ENCODE measurements around the gene EIF4E.
"Not testable (repeated sequence)": the region's sequence is repeated elsewhere in the genome, so short reads cannot be mapped to it uniquely, and the experiment has no call there.

The EIF4E gene, protein sequence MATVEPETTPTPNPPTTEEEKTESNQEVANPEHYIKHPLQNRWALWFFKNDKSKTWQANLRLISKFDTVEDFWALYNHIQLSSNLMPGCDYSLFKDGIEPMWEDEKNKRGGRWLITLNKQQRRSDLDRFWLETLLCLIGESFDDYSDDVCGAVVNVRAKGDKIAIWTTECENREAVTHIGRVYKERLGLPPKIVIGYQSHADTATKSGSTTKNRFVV
- total RNA-seq = 39.2 to 108 reads per million in 2 experiments

DNA sequence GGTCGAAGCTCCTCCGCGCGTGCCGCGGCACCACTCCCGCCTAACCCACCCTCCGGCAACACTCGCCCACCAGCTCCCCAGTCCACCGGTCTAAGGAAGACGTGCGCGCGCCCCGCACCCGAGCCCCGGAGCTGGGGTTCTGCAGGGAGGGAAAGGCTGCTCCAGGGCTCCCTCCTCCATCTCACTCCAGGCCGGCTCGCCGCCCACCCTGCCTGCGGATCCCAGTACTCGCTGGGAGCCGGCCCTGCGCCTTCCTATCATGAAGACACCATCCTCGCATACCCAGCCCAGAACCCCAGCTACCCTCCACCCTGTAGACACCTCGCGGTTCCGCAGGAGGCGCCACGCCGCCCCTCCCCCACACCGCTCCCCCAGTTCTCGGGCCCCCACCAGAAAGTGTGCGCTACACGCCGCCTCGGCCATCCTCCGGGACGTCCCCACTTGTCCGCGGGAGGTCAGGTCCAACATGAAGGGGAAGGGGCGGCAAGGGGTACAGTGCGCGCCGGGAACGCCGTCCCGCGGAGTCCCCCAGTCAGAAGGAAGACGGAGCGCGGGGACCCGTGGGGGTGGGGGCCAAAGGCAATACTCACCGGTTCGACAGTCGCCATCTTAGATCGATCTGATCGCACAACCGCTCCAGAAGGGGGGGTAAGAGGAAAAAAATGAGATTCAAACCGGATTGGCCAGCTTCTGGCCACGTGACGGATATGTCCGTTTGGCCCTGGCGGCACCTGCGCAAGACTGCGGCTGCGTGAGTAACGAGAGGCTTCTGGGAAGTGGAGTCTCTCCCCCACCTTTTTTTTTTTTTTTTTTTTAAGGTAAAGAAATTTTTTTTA lies at the start of gene EIF4E:
EIF4E (minus strand) TSS at position 629 of the 836 bp plus-strand sequence; CDS start at position 608, 21 bp downstream.
- DNase-seq (ENCODE audit: low read depth) = peak; percentile 96

DNA sequence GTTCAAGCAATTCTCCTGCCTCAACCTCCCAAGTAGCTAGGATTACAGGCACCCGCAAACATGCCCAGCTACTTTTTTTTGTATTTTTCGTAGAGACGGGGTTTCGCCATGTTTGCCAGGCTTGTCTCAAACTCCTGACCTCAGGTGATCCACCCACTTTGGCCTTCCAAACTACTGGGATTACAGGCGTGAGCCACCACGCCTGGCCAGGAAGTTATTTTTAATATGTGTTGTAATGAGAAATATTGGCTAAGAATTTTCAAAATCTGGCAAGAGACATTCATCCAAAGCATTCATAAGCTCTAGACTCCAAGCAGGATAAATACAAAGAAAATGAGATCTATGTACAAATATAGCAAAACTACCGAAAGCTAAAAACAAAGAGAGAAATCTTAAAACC lies 48.6 kb upstream of the EIF4E start:
- no peak for DNase-seq (ENCODE audit: low read depth)

DNA sequence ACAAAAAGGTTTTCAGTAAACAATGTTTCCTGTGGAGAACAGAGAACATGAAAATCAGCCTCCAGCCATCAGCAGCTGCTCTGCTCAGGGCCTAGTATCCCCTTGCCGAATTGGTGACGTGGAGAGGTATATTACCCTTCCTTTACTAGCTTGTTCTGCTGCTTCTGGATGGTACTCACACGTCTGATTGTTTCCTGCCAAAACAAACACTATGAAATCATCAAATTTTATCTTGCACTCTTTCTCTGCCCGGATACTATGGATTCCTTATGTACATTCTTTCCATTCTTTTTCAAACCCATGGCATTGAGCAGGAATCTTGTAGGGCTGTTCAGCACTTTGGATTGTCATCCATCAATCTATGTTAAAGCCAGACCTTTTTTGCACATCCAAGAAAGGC lies 47.8 kb upstream of the EIF4E start:
- DNase-seq (ENCODE audit: low read depth) = no peak

DNA sequence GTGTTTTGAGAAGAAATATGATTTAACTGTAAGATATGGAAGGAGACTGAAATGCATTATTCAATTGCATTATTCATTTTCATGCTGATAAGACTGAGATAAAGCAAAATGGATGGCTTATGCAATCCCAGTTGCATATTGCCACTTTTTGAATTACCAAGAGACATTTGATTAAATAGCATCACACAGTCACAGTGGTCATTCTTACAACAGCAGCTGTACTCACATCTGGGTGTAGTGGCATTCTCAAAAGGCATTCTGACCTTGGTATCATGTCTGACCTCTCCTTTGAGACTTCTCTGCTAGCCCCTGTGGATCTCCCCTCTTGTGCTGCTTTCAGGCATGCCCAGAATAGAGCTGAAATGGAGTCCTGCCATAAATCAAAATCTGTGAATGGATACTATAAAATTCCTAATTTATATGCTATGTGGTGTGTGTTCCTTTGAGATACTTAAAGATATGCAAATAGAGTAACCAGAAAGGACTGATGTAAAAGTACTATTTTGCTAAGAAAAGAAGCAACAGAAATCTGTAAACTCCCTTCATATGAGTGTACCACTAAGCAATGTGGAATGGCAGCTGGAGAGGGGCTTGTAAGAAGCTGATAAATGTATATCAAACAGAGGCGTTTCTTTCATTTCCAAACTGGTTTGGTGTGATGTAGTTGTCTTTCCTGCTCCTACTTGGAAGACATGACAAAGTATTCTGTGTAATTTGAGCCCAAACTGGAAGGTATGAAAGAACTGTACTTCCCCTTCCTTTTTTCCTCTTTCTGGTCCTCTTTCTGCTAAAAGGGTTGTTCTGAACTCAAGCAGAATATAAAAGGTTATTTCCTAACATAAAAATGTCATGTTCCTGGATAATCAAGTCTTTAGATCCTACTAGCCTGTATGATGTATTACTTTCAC lies 41.2 kb upstream of the EIF4E start:
- no peak for DNase-seq (ENCODE audit: low read depth)

DNA sequence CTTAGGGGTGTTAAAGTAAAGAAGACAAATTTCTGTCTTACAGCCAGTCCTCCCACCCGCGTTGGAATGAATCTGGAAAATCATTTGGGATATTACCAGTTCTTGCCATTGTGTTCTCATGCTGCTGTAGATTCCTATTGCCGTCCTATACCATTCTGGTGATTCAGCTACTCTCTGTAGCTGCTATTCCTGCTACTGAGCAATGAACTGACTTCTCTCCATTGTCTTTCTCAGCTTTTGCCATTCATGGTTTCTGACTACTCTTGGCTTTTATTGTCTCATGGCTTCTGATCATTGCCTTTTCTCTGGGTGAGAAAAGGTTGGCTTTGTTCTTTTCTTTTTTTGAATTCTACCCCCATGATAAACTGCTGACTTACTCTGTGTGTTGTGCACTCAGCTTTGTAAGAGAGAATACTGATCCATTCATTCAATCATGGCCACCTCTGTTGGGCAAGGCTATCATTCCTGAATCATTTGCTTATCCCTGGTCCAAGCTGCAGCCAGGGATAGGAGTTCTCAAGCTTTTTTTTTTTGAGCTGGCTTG lies 38.9 kb upstream of the EIF4E start:
- no peak for DNase-seq (ENCODE audit: low read depth)

DNA sequence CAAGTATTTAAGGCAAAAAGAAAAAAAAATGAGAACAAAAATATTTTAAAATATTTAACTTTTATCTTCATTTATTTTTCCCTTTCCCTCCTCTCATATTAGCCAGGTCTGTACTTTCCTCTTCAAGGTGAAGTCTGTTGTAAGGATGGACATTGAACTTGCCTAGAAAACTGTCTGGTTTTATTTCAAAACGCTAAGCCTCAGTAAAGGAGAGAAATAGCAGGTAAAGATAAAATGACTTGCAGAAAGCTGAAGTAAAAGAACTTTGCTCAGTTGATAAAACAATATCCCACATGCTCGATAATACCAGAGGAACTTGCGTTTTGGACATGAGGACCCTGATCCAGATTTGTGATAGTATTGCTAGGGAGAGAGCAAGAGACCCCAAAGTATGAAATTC lies 38.0 kb upstream of the EIF4E start:
- DNase-seq (ENCODE audit: low read depth) = no peak

DNA sequence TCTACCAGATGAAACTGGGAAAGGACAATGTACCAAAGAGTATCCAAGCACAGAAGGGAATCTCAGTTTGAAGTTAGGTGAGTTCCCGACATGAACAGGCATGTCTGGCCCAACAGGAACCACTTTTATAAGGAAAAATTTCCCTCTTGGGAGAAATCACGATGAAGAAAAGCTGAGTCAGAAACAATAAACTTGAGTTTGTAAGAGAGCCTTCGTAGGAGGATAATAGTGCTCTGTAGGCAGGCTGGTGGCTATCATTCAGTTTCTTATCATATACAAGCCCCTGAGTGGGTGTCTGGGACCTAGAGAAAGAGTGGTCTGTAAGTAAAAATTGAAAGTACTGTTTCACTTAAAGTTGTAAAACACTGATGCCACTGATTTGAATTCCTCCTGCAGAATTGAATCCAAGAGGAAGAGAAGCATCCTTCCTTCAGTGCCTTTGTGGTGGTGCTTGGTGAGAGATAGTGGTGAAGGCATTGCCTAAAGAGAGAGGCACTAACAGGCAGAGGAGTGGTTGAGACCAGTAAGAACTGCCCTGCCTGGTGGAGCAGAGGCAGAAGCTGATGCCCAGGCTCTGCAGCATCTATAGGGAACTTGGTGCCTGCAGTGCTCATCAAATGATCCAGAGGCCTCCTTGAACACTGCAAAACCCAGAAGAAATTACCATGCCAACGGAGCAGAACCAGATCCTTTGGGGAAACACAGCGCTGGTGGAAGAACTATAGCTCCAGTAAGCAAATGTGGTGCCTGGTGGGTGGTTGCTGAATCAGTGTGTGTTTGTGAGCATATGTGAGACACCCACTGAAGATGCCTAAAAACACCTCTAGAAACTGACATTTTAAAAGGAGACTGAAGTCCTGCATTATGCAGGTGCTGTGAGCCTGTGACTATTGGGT lies 34.9 kb upstream of the EIF4E start:
- DNase-seq (ENCODE audit: low read depth) = no peak

DNA sequence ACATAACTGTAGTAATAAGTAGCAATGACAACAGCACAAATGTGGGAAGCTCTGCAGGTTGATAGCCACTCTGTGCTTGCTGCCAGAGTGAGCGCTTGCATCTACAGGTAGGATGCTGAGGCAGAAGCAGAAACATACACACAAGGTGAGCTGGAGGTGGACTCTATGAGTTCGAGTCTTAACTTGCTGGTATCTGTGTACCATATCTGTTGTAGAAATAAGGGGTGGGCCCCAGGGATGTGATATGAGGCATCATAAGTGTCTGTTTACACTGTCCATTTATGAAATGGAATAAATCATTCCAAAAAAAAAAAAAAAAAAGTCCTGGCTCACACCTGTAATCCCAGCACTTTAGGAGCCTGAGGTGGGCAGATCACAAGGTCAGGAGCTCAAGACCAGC lies 32.8 kb upstream of the EIF4E start:
- DNase-seq (ENCODE audit: low read depth) = no peak

DNA sequence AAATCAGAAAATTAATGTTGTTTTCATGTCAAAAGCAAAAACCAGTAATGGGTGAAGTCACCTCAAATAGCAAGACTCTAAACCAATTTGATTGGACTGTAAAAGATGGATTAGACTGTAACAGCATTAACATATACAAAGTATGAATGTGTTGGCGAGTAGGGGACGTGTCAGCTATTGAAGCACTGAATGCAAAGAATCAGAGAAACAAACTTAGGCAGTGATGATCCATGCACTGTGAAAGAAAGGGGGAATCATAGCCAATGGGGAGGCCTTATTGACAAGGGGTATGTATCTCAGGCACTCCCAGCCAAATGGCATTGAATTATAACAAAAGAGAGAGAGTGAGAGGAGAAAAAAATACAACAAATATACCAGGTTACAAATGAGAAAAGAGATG lies 30.5 kb upstream of the EIF4E start:
- DNase-seq (ENCODE audit: low read depth) = no peak

DNA sequence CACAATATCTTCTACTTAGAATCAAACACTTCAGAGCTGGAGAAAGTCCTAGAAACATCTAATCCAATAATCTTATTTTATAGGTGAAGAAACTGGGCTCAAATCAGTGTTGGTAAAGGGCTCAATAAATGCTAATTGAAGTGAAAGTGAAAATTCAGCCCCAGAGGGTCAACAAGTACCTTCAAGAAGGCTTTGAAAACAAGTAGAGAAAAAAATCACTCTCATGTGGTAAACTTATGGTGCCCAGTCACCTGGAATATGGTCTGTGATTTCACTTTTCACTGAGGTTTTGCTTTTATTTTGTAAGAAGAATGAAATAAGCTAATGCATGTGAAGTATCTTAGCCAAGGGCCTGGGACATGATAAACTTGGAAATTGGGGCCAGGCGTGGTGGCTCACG lies 29.1 kb upstream of the EIF4E start:
- DNase-seq (ENCODE audit: low read depth) = no peak

DNA sequence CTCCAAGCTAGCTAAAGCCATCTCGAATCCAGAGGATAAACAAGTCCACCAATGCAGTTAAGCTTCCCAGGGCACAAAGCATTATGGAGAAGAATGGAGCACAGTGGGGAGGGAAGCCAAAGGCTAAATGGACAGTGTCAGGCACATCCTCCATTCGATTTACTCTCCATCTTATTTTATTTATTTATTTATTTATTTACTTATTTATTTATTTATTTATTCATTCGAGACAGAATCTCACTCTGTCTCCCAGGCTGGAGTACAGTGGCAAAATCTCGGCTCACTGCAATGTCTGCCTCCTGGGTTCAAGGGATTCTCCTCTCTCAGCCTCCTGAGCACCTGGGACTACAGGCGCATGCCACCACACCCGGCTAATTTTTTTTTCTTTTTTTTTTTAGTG lies 26.3 kb upstream of the EIF4E start:
- DNase-seq (ENCODE audit: low read depth) = no peak

DNA sequence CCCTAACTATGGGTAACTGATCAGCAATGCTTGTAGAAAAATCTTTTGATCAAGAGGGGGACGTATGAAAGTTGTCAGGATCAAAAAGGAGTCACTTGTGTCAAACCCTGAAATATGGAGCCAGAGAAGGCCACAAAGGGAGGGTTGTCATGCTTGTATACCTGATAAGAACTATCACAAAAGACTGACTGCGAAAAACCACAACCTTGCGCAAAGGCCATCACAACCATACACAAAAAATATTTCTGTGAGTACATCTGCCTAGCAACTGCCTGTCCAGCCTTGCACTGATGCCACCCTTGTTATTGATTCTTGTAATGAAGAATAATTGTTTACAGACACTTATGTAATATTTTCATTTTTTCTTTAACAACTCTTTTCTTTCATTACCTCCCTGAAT lies 22.8 kb upstream of the EIF4E start:
- no peak for DNase-seq (ENCODE audit: low read depth)

DNA sequence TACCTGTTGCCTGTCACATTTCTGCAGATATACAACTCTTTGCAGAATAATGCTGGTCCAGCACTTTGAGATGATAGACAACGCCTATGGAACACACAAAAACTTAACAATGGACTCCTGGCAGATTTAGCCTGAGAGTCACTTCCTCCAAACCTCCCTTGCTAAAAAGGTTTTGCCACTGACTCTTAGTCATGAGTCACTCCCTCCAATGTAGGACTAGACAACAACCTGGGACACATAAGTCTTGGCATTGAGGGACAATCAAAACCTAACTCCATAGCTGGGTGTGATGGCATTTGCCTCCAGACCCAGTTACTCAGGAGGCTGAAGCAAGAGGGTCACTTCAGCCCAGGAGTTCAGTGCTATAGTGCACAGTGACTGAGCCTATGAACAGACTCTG lies 22.0 kb upstream of the EIF4E start:
- no peak for DNase-seq (ENCODE audit: low read depth)

DNA sequence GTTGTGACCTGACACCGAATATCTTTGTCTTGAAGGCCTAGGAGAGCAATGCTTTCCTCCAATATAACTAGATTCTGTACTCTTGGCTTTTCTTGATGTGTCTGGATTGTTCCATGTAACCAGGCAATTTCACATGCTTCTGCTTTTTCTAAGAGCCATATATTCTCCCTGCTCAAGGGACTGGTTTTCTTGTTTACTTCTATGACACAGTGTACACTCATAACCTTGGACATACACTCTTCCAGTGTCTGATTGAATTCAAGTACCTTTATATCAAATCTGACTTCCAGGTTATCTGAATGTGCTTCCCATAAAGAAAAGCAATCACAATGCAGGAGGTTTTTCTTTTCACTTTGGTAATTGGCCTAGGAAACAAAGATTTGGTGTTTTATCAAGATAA lies 17.4 kb upstream of the EIF4E start:
- DNase-seq (ENCODE audit: low read depth) = no peak

DNA sequence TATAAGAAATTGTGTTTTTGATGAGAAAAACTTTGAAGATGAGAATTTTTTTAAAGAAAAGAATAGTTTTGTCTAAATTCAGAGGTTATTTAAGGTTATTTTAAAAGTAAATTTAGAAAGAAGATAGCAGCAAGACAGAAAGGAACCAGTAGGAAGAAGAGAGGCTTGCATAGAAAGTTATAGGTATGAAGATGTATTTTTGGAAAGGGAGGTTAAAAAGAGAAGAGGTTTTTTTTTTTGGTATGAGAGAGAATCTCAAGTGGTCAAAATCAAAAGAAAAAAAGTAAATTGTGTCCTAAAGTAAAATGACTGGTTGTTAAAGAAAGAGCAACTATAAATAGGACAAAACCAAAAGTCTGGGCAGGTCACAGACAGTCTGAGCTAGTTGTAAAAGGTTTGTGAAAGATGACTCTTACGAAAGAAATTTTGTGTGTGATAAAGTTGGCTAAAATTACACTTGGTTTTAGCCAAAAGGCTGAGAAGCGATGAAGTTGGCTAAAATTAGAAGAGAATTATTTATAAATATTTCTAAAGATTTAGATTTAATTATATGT lies 16.4 kb upstream of the EIF4E start:
- DNase-seq (ENCODE audit: low read depth) = no peak

DNA sequence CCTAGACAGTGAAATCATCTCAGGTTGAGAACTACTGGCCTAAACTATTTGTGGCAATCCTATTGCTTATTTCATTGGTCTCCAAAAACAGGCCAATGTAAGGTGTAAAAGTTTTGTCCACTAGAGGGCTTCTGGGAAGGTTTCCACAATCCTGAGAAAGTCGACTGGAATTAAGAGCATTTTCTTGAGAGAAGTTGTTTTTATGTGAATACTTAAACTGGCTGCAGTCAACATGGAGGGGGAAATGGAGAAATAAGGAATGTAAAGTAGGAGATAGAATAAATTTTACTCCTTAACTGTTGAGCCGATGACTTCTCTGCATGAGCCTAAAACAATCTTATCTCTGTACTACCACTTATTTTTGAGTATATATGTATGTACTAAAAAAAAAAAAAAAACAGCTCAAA lies 11.0 kb upstream of the EIF4E start:
- no peak for DNase-seq (ENCODE audit: low read depth)

DNA sequence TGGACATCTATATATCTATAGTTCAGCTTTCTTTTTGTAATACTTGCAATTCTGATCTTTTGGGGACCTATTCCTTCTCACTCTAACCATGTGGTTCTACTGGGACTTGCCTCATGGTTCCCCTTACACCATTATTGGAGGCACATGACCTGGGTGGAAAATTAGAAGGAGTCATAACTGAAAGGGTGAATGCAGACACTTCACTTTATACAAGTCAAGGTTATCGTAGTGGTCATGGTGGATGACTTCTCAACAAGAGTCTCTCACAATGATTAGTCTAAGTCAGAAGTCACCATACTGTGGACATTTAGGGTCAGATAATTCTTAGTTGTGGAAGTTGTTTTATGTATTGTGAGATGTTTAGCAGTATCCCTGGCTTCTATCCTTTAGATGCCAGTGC lies 10.5 kb upstream of the EIF4E start:
- DNase-seq (ENCODE audit: low read depth) = no peak

DNA sequence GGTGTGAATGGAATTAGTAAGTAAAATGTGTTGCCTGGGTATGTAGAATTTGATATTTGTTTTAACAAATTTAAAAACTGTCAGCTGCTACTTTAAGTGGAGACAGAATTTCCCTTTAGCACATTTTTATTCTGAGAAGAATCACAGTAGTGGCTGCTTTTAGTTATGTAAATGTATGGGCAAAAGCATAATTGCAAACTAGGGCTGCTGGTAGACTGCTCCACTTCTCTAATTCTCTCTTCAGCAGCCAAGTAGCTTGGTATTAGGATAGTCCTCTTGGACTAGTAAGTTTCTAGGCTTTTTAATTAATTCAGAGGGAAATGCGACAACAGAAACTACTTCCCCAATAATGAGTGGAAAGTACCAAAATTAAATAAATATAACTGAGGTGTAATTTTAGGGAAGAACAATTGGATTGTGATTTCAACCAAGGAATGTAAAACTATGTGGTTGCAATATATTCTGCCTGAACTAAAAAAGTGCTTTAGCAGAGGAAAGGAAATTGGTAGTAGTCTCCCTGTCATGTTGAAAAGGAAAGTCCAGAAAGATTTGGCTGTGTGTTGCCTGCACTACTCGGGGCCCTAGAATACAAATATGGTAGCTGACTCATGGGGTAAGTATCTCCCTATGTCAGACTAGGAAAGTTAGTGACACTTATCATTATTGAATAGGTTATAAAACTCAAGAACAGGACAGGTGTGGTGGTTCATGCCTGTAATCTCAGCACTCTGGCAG lies 9.2 kb upstream of the EIF4E start:
- DNase-seq (ENCODE audit: low read depth) = no peak

DNA sequence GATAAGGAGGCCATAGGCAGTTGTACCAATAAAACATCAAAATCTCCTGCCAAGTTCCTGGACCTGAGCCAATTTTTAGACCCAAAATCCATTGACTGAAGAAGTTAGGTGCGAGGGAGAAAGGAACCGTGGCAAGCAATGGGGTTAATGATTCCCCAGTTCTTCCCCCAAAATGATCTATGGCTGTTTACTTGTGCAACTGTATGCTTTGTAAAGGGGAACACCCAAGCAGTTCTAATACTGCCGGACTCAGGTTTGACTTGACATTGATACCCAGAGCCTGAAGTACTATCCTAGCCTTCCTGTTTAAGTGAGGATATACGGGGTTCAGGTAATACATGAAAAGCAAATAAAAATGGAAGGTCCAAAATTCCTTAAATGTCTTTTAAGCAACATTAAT lies 6.7 kb upstream of the EIF4E start:
- DNase-seq (ENCODE audit: low read depth) = no peak

DNA sequence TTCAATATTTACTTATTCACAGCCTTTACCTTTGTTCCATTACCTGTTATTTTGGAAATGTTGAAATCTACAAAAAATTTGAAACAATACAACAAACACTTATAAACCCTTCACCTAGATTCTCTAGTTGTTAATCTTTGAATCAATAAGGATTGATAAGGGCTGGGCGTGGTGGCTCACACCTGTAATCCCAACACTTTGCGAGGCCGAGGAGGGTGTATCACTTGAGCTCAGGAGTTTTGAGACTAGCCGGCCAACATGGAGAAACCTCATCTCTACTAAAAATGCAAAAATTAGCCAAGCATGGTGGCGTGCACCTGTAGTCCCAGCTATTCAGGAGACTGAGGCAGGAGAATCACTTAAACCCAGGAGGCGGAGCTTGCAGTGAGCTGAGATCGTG lies 5.9 kb upstream of the EIF4E start:
- not testable (repeated sequence) for DNase-seq (ENCODE audit: low read depth)
